Hepatocyte (in vitro differentiated cells): Measurements from ENCODE around the gene PFN4.

Experiments used
- EZH2 ChIP-seq: fragments of 200-600 bp; sonication (generic); IDR thresholded peaks from 2 replicates; pipeline ENCODE4 v1.6.1; 2016; ENCODE audit warnings: antibody characterized with exemption, mild to moderate bottlenecking, borderline replicate concordance
- EZH2phosphoT487 ChIP-seq: fragments of 200-600 bp; sonication (generic); IDR thresholded peaks from one replicate; pipeline ENCODE4 v1.6.1; 2018; ENCODE audit warnings: antibody characterized with exemption, mild to moderate bottlenecking, low read depth, moderate library complexity; ENCODE audit not compliant: unreplicated experiment, severe bottlenecking
- TF ChIP-seq, protein P1 (sequence below): fragments of 200-600 bp; sonication (generic); IDR thresholded peaks from 2 replicates; pipeline ENCODE4 v1.5.1; 2016; ENCODE audit warnings: antibody characterized with exemption, mild to moderate bottlenecking; ENCODE audit not compliant: poor library complexity

- TF ChIP-seq, protein P1, sequence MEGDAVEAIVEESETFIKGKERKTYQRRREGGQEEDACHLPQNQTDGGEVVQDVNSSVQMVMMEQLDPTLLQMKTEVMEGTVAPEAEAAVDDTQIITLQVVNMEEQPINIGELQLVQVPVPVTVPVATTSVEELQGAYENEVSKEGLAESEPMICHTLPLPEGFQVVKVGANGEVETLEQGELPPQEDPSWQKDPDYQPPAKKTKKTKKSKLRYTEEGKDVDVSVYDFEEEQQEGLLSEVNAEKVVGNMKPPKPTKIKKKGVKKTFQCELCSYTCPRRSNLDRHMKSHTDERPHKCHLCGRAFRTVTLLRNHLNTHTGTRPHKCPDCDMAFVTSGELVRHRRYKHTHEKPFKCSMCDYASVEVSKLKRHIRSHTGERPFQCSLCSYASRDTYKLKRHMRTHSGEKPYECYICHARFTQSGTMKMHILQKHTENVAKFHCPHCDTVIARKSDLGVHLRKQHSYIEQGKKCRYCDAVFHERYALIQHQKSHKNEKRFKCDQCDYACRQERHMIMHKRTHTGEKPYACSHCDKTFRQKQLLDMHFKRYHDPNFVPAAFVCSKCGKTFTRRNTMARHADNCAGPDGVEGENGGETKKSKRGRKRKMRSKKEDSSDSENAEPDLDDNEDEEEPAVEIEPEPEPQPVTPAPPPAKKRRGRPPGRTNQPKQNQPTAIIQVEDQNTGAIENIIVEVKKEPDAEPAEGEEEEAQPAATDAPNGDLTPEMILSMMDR = no peak
- TF ChIP-seq EZH2 = no peak
- TF ChIP-seq EZH2phosphoT487 = no peak
Measured at GRCh38 chr2:24082787-24083566, 40.2 kb downstream of the PFN4 start.
